BE2C (cell line): Measurements from ENCODE around the gene RACK1.
A peak's percentile ranks its signal among the peaks of the same experiment; 100 is the strongest.

ENCODE experiments used
- DNase-seq: peaks from one replicate; pipeline ENCODE4 v3.0.0-alpha.2; 2020
- H3K27me3 ChIP-seq: fragments of 250-450 bp; sonication (Bioruptor Pico); 2 replicates; pipeline ENCODE4 v1.5.1; 2020; ENCODE audit warnings: mild to moderate bottlenecking
- H3K36me3 ChIP-seq: fragments of 250-450 bp; sonication (Bioruptor Pico); 2 replicates; pipeline ENCODE4 v1.5.1; 2020; ENCODE audit warnings: mild to moderate bottlenecking
- H3K4me1 ChIP-seq: fragments of 250-450 bp; sonication (Bioruptor Pico); 2 replicates; pipeline ENCODE4 v1.5.1; 2020
- H3K4me3 ChIP-seq: 2 replicates; pipeline ENCODE4 v1.5.1; 2011; ENCODE audit warnings: low read depth, low read length
- H3K9me3 ChIP-seq: fragments of 250-450 bp; sonication (Bioruptor Pico); 2 replicates; pipeline ENCODE4 v1.5.1; 2020
- TF ChIP-seq, protein P1 (sequence below): IDR thresholded peaks from 2 replicates; pipeline ENCODE4 v1.5.1; 2012; ENCODE audit warnings: mild to moderate bottlenecking, low read depth, low read length

Gene RACK1

DNA sequence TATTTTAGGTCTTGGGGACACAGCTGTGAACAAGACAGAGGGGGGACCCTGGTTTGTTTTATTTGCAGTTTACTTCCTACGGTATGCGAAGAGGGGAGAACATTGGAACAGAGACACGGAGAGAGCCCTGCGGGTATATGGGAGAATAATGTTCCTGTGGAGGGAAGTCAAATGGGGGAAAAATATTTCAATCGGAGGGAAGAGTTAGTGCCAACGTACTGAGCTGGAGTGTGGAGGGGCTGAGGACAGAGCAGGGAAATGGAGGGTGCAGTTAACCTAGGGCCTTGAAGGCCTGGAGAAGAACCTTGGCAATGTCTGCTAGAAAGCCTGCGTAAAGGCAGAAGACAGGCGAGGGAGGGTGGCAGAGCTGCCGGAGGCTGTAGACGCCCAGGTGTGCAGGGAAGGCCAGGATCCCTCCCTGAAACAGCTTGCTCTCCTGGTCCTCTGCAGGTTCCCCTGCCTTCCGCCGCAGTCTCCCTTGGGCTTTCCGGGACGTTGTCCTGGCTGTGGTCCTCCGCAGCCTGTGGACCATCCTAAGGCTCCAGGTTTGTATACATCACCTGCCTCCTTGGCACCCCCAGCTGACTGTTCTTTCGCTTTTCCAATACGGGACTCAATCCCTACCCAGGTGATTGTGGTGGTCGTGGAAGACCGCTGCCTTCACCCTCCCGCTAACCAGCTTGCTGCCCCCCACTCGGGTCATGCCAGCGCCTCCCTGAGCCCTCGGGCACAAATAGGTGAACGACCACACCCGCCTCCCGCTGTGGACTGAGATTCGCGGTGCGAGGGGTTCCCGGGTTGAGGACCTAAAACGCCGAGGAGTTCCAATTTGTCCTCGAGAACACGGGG is 1.9 kb upstream of the RACK1 start:
- H3K27me3 ChIP-seq, result no peaks in the 10 kb centered on the region
- H3K36me3 ChIP-seq, result peaks cover 47% of the 10 kb centered on the region
- peaks cover 9% of the 10 kb centered on the region for H3K4me1 ChIP-seq
- TF ChIP-seq, protein P1, sequence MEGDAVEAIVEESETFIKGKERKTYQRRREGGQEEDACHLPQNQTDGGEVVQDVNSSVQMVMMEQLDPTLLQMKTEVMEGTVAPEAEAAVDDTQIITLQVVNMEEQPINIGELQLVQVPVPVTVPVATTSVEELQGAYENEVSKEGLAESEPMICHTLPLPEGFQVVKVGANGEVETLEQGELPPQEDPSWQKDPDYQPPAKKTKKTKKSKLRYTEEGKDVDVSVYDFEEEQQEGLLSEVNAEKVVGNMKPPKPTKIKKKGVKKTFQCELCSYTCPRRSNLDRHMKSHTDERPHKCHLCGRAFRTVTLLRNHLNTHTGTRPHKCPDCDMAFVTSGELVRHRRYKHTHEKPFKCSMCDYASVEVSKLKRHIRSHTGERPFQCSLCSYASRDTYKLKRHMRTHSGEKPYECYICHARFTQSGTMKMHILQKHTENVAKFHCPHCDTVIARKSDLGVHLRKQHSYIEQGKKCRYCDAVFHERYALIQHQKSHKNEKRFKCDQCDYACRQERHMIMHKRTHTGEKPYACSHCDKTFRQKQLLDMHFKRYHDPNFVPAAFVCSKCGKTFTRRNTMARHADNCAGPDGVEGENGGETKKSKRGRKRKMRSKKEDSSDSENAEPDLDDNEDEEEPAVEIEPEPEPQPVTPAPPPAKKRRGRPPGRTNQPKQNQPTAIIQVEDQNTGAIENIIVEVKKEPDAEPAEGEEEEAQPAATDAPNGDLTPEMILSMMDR, result no peak
- DNase-seq, result no peak
- H3K4me3 ChIP-seq, result peak overlapping the region; percentile 98
- no peaks in the 10 kb centered on the region for H3K9me3 ChIP-seq

DNA sequence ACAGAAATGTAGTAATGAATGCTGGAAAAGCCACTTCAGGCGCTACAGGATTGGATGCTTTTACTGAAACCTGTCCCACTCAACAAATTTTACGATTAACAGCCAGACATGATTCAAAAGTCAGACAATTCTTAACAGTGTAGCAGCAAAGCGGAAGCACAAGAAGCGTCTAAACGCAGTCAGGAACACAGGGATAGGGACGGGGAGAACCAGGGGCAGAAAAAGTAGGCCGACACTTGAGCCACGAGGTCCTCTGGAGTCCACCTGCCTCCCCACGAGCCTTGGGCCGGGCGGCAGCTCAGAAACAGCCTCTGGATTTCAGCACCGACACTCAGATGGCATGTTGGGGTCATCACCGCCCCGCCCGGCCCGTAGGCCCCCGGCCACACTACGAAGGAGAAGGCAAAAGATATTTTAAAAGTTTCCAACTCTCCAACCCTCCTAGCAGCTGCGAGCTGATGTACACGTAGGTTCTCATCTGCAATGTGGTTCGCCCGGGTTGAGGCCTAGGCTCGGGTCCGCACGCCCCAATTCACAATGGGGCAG is 615 bp downstream of the RACK1 start:
- TF ChIP-seq, protein P1, result no peak
- Histone ChIP-seq H3K9me3 (no peaks in the 10 kb centered on the region), H3K4me1 (peaks cover 9% of the 10 kb centered on the region), H3K4me3 (peak overlapping the region; percentile 96), H3K27me3 (no peaks in the 10 kb centered on the region), H3K36me3 (peaks cover 59% of the 10 kb centered on the region)
- DNase-seq, result no peak

DNA sequence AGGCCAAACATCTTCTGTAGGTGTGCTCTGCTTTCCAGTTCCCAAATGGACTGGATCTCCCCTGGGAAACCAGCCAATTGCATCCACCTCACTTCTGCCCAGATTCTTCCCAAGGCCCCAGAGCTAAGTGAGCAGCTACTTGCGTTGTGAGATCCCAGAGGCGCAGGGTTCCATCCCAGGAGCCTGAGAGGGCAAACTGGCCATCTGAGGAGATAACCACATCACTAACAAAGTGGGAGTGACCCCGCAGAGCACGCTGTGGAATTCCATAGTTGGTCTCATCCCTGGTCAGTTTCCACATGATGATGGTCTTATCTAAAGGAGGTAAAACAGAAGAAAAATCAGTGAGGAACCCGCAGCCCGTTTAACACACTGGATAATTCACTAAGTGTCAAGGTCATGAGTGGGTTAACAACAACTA is 1.7 kb downstream of the RACK1 start:
- H3K9me3 ChIP-seq, result no peaks in the 10 kb centered on the region
- TF ChIP-seq, protein P1, result no peak
- DNase-seq, result no peak
- H3K36me3 ChIP-seq, result peaks cover 69% of the 10 kb centered on the region
- peaks cover 9% of the 10 kb centered on the region for H3K4me1 ChIP-seq
- peak overlapping the region; percentile 96 for H3K4me3 ChIP-seq
- H3K27me3 ChIP-seq, result no peaks in the 10 kb centered on the region

- H3K9me3 ChIP-seq, result no peaks in the 10 kb centered on the region
- H3K27me3 ChIP-seq, result no peaks in the 10 kb centered on the region
- peaks cover 69% of the 10 kb centered on the region for H3K36me3 ChIP-seq
- no peak for DNase-seq
- H3K4me3 ChIP-seq, result peak overlapping the region; percentile 96
- TF ChIP-seq, protein P1, result no peak
- peaks cover 9% of the 10 kb centered on the region for H3K4me1 ChIP-seq
Measured at GRCh38 chr5:181241393-181241975, 2.2 kb downstream of the RACK1 start.

- DNase-seq, result no peak
- Histone ChIP-seq H3K9me3 (no peaks in the 10 kb centered on the region), H3K4me1 (peaks cover 18% of the 10 kb centered on the region), H3K4me3 (no peak overlapping the region), H3K27me3 (0 out of 2 replicates have a peak, but pooled peaks cover 2% of the 10 kb centered on the region), H3K36me3 (peaks cover 91% of the 10 kb centered on the region)
- TF ChIP-seq, protein P1, result no peak
Measured at GRCh38 chr5:181239062-181239663, 4.5 kb downstream of the RACK1 start.
